CD4-positive, alpha-beta T cell treated with Interleukin-17A for 1 hour (primary cell): Measurements from ENCODE around the gene DDX47.

Experiments
- DNase-seq: peaks from one replicate; pipeline ENCODE4 v3.0.0-alpha.2; 2020

DDX47 gene

DNA sequence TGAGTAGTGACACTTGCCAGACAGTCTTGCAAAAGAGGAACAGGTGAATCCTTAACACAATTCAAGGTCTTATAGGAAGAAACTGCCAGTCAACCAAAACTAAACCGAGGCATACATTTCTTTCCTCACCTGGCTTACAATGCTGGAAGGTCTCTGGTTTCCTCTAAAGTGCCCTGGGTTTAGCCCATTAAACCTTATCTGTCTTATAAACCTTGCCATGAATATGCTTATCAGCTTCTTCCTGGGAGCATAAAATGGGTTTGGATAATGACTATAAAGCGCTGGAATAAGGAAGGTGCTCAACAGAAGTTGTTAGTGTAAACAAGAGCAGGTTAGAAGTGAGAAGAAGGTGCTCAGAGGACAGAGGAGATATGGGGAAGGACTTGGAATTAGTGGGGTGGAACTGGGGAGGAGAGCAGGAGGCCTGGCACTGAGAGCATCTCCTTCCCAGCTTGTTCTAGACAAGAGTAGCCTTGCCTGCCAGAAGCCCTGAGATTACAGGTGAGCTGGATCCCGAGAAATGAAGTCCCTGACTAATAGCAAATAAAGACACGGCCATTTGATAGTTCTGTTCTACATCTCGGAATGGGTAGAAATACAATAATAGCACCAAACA, 64.1 kb downstream of the DDX47 start:
- DNase-seq: no peak

DNA sequence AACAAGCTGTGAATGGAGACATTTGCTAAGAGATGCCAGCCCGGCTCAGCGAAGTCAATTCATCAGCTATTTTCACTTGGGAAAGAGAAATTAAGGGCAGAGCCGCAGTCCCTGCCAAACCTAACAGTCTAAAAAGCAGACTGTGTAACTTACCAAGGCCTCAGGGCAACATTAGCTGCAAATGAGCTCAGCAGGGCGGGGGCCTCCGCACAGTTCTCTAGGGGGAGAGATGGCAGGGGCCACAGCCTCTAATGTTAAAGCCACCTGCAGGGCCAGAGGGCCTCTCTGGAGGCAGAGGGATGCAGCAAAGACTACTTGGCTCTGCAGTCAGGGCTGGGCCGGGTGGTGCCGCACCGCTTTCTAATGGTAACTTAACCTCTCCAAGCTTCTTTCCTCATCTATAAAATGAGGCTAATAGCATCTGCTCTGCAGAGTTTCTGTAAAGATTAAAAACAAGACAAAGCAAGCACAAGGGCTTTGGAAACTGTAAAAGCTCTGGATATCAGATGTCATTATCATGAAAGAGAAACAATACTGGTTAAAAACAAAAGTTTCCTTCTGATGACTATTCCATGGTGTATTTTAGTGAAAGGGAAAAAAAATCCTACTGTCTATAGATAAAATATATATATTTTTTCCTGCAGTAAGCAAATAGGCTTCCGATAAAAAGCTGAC, 64.8 kb downstream of the DDX47 start:
- DNase-seq: no peak
